GM12878 (cell line): ENCODE results near the gene VSX2. TPM values are rescaled to one million over a fixed set of nuclear protein-coding genes. Genes with fewer than 3 reads are reported as not detected.

ENCODE experiments used
- CREB1 ChIP-seq: IDR thresholded peaks from 2 replicates; pipeline ENCODE4 v1.6.1; 2012; ENCODE audit warnings: low read depth, mild to moderate bottlenecking, inconsistent platforms
- EP300 ChIP-seq, 2 experiments: fragments of 150-350 bp in 1 of 2; IDR thresholded peaks; 2 replicates each; pipeline ENCODE4 v1.6.1; 2011 to 2012; ENCODE audit warnings: low read depth in 2 of 2, low read length in 2 of 2, borderline replicate concordance in 1 of 2, improper control_type of control experiment in 1 of 2, inconsistent platforms in 1 of 2; ENCODE audit not compliant: control insufficient read depth in 1 of 2
- NBN ChIP-seq: fragments of 450-650 bp; IDR thresholded peaks from 2 replicates; pipeline ENCODE4 v1.6.1; 2016
- NFIC ChIP-seq: IDR thresholded peaks from 2 replicates; pipeline ENCODE4 v1.6.1; 2012; ENCODE audit warnings: low read depth, mild to moderate bottlenecking, inconsistent platforms, low read length, moderate library complexity
- PAX8 ChIP-seq: fragments of 450-650 bp; IDR thresholded peaks from 2 replicates; pipeline ENCODE4 v1.6.1; 2017; ENCODE audit warnings: mild to moderate bottlenecking, moderate library complexity
- RCOR1 ChIP-seq: conservative IDR thresholded peaks from 2 replicates; pipeline ENCODE4 v1.6.1; 2012; ENCODE audit warnings: low read depth, low read length, improper control_type of control experiment
- TCF7 ChIP-seq: IDR thresholded peaks from 2 replicates; pipeline ENCODE4 v1.6.1; 2014; ENCODE audit warnings: antibody characterized with exemption, borderline replicate concordance
- polyA plus RNA-seq, 11 experiments: library from polyadenylated mRNA; depleted of rRNA in 4 of 11; unstranded in 6 of 11; stranded (reverse) in 5 of 11; fragments of >200 nt; fragmentation: Nextera tagmentation in 4 of 11; fragmentation: Illumina TruSeq in 1 of 11; extraction: Ambion mirVana in 4 of 11; extraction: Trizol in 1 of 11; gene quantifications; 1 replicate in 1 of 11; 2 replicates in 10 of 11; pipeline versions ENCODE4 v1.2.1 to v1.2.3, GENCODE V29; 2011 to 2016; ENCODE audit warnings: inconsistent platforms in 2 of 11, missing spikeins in 2 of 11, low read depth in 1 of 11
- total RNA-seq, 4 experiments: library from RNA; depleted of rRNA in 3 of 4; stranded (reverse); fragments of >200 nt in 3 of 4; fragmentation: Illumina TruSeq in 1 of 4; extraction: Trizol in 1 of 4; gene quantifications; 2 replicates each; pipeline versions ENCODE4 v1.2.1 to v1.2.3, GENCODE V29; 2013 to 2021
- TF ChIP-seq, protein P1 (sequence below): fragments of 150-350 bp; IDR thresholded peaks from 2 replicates; pipeline ENCODE4 v1.6.1; 2016; ENCODE audit warnings: low read depth, low read length

VSX2 gene
- total and polyA plus RNA-seq, 10 of the 15 experiments (the other 5 are each of a cell fraction or from before 2014, with no cell fraction given): 0.04 to 0.05 TPM; not detected in 8

DNA sequence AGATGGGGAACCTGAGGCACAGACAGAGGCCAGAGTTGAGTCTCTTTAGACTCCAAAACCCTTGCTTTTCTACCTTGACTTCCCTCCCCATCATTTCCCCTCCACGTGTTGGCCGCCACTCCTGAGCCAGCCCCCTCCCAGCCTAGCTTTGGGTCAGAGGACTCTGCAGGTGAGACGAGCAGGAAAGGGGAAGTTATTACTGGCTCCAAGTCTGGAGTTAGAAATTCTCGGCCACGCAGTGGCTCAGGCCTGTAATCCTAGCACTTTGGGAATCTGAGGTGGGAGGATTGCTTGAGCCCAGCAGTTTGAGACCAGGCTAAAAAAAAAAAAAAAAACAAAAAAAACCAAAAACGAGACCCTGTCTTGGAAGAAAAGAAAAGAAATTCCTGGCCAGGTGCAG lies 8.8 kb downstream of the VSX2 start (continued):
- TF ChIP-seq EP300 (IDR thresholded peaks at IDR 0.05; ENCODE audit: borderline replicate concordance in 1 of 2, control insufficient read depth in 1 of 2, low read depth in 2 of 2, low read length in 2 of 2): no peak
- TF ChIP-seq TCF7: no peak
- TF ChIP-seq NFIC: no peak
- TF ChIP-seq RCOR1: no peak
- no peak for TF ChIP-seq NBN
- no peak for TF ChIP-seq CREB1
- TF ChIP-seq PAX8: no peak
- TF ChIP-seq, protein P1, sequence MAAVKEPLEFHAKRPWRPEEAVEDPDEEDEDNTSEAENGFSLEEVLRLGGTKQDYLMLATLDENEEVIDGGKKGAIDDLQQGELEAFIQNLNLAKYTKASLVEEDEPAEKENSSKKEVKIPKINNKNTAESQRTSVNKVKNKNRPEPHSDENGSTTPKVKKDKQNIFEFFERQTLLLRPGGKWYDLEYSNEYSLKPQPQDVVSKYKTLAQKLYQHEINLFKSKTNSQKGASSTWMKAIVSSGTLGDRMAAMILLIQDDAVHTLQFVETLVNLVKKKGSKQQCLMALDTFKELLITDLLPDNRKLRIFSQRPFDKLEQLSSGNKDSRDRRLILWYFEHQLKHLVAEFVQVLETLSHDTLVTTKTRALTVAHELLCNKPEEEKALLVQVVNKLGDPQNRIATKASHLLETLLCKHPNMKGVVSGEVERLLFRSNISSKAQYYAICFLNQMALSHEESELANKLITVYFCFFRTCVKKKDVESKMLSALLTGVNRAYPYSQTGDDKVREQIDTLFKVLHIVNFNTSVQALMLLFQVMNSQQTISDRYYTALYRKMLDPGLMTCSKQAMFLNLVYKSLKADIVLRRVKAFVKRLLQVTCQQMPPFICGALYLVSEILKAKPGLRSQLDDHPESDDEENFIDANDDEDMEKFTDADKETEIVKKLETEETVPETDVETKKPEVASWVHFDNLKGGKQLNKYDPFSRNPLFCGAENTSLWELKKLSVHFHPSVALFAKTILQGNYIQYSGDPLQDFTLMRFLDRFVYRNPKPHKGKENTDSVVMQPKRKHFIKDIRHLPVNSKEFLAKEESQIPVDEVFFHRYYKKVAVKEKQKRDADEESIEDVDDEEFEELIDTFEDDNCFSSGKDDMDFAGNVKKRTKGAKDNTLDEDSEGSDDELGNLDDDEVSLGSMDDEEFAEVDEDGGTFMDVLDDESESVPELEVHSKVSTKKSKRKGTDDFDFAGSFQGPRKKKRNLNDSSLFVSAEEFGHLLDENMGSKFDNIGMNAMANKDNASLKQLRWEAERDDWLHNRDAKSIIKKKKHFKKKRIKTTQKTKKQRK: no peak
